DMS79 (cell line): Measurements from ENCODE around the gene CLN5.
"Not testable (repeated sequence)": the region's sequence is repeated elsewhere in the genome, so short reads cannot be mapped to it uniquely, and the experiment has no call there.

Experiments
- DNase-seq: peaks from one replicate; lab custom pipeline; 2025; lab: John Stamatoyannopoulos, UW

CLN5 gene

DNA sequence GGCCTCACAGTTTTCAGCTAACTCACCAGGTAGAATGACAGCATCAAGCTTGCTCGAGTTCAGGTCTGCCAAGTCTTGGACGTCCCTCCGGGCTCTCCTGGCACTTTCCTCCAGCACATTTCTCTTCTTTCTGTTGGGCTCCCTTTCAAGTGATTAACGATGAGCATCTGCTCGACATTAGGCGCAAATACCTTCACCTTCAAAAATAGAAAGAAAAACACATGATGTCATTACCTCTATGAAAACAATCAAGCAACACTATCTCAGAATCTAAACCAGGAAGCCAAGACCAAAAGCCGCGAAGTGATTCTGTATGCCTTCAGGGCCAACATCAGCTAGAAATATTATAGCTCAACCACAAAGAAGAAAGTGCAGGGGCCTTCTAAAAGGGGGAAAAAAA, 15.4 kb upstream of the CLN5 start:
- DNase-seq, result no peak

GRCh38 chr13:76976929-76977328, 15.0 kb upstream of the CLN5 start:
- no peak for DNase-seq

DNA sequence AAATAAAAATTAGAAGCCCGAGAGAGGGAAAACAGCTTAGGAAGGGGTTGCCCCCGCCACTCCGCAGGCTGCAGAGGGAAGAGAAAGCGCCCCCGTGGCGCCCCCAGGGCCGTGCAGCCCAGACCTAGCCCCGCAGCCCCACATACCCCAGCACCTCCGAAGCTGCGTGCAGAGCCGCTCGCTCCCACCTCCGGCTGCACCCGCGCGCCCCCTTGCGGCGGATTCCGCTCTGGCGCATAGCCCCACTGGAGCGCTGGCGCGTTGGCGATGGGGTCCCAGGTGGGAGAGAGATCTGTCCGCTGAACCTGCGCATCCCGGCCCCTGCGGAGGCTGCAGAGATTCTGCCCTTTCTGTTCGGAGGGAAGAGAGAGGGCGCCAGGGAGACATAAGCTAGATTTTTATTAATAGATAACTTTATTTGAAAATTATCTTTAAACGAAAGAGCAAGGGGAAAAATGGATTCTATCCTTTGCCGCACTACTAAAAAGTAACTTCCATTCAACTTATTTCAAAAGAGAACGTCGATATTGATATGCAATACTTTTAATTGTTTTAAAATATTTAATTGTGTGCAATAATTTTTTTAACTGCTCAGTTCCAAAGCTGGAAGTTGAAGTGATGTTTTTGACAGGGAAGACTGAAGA, 11.7 kb upstream of the CLN5 start:
- no peak for DNase-seq

- no peak for DNase-seq
These were observed 9.8 kb upstream of the CLN5 start for GRCh38 chr13:76982061-76982460.

DNA sequence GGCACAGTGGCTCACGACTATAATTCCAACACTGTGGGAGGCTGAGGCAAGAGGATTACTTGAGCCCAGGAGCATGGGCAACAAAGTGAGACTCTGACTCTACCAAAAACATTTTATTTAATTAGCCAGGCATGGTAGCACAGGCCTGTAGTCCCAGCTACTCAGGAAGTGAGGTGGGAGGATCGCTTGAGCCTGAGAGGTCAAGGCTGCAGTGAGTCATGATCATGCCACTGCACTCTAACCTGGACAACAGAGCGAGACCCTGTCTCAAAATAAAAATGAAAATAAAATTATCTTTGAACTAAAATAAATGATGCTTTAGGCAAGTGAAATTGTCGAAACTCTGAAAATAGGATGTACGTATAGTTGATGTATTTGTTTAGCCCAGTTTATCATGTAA, 8.2 kb upstream of the CLN5 start:
- DNase-seq, result no peak

GRCh38 chr13:76991432-76991795, 467 bp upstream of the CLN5 start:
- DNase-seq, result no peak

- no peak for DNase-seq
These were observed 694 bp downstream of the CLN5 start for GRCh38 chr13:76992548-76993001.

DNA sequence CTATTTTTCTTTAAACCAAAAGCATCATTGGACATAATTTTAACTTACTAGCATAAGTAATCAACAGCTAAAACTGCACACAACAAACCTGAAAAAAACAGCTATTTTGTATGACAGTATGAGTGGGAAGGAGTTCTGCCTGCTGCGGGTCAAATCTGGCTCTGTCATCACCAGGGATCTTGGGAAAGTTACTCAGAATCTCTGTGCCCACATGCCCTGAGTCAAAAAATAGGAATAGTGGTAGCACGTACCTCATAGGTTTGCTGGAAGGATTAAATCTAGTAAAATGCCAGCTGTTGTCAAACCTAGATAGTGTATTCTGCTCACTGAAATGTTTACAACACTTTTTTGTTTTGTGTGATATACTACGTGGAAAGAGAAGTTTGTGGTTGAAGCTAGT, 1.1 kb downstream of the CLN5 start:
- no peak for DNase-seq

- no peak for DNase-seq
These were observed 1.6 kb downstream of the CLN5 start for GRCh38 chr13:76993473-76993872.

GRCh38 chr13:76994281-76994680, 2.4 kb downstream of the CLN5 start:
- no peak for DNase-seq

DNA sequence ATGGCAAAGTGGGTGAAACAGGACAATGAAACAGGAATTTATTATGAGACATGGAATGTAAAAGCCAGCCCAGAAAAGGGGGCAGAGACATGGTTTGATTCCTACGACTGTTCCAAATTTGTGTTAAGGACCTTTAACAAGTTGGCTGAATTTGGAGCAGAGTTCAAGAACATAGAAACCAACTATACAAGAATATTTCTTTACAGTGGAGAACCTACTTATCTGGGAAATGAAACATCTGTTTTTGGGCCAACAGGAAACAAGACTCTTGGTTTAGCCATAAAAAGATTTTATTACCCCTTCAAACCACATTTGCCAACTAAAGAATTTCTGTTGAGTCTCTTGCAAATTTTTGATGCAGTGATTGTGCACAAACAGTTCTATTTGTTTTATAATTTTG, 8.6 kb downstream of the CLN5 start:
- DNase-seq, result no peak

- DNase-seq, result no peak
These were observed 9.7 kb downstream of the CLN5 start for GRCh38 chr13:77001540-77001939.

DNA sequence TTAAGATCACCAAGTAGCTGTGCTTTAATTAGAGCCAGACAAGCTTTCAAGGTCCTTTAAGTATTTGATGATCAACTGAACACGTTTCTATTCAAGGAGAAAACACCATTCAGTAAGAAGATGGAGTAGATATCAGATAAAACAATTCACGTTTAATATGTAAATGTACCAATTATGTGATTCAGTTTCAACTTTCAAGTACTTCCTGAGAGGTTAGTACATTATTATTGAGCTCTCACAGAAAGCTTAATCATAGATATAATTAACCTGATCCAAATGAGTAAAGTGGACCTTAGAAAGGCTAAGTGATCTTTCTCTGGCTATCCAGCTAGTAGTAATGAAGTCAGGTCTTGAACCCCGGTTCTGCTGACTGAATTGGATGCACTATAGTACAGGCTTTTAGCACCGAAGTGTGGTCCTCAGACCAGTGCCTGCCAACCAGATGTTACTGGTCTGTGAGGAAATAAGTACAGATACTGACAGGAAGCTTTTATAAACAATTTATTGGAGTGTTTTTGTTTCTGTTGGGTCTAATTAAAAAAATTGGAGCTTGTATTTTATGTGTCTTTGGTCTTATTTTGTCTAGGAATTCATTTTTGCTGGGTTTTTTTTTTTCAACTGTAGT, 10.2 kb downstream of the CLN5 start:
- DNase-seq, result no peak

DNA sequence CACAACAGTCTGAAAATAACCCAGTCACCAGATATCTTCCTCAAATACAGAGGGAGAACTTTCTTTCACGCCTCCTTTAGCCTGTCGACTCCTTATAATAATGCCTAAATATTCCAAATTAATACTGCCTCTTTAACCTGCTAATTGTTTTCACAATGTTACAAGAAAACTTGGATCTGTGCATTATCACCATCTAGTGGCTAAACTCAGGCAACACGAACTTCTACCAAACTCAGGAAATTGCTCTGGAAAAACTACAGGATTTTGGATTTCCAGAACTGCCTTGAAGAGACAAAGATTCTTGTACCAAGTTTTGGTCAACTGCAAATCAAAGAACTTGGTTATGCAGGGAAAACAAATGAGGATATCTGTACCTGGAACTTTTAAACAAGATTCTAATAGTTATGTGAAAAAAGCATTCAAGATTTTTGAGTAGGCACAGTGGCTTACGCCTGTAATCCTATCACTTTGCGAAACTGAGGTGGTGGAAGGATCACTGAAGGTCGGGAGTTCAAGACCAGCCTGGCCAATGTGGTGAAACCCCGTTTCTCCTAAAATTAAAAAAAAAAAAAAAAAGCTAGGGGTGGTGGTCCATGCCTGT, 10.8 kb downstream of the CLN5 start:
- no peak for DNase-seq

DNA sequence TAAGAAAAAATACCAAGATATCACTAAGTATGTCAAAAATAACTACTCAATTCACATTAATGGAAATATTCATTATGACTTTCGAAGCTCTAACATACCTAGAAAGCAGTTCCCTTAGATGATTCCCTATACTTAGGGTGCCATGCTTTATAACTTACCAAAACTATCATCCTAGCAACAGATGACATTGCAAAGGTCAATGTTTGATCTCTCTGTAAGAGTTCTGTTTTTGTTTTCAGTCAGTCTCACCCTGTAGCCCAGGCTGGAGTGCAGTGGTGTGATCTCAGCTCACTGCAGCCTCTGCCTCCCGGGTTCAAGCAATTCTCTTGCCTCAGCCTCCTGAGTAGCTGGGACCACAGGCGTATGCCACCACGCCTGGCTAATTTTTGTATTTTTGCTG, 16.5 kb downstream of the CLN5 start:
- not testable (repeated sequence) for DNase-seq

- DNase-seq, result no peak
These were observed 17.1 kb downstream of the CLN5 start for GRCh38 chr13:77009011-77009410.

DNA sequence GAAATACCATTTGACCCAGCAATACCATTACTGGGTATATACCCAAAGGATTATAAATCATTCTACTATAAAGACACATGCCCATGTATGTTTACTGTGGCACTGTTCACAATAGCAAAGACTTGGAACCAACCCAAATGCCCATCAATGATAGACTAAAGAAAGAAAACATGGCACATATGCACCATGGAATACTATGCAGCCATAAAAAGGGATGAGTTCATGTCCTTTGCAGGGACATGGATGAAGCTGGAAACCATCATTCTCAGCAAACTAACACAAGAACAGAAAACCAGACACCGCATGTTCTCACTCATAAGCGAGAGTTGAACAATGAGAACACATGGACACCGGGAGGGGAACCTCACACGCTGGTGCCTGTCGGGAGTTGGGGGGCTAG, 17.8 kb downstream of the CLN5 start:
- DNase-seq, result not testable (repeated sequence)

- no peak for DNase-seq
These were observed 22.1 kb downstream of the CLN5 start for GRCh38 chr13:77013853-77014542.

DNA sequence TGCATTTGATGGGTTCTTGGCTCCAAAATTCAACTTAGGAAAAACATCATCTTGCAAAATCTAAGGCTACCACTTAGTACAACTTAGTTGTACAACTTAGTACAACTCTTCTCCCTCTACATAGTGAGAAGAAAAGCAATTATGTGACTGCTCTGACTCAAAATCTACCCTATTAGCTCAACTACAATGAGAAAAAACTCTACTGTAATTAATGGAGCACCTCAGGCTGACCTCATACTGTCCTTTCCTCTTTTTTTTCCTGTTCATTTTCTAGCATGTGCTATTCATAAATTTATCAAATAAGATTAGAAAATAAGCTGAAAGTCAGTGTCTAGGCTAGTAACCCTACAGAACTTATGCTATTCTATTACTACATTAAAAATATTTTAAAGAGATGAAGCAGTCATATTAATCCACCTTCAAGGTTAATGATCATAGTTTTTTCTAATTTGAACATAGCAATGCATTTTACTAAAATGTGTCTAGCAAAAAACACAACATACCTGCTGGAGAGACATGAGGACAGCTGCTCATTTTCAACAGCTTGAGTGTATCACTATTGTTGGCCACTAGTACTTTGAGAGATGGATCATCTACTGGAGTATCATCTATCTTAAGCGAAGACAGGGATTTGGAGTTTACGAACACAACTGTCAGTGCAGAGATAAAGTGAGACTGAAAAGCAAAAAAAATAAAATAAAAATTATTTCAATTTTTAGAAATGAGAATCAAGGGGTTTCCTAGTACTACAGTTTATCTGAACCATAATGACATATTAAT, 23.2 kb downstream of the CLN5 start:
- no peak for DNase-seq

- no peak for DNase-seq
These were observed 24.5 kb downstream of the CLN5 start for GRCh38 chr13:77016251-77016812.

DNA sequence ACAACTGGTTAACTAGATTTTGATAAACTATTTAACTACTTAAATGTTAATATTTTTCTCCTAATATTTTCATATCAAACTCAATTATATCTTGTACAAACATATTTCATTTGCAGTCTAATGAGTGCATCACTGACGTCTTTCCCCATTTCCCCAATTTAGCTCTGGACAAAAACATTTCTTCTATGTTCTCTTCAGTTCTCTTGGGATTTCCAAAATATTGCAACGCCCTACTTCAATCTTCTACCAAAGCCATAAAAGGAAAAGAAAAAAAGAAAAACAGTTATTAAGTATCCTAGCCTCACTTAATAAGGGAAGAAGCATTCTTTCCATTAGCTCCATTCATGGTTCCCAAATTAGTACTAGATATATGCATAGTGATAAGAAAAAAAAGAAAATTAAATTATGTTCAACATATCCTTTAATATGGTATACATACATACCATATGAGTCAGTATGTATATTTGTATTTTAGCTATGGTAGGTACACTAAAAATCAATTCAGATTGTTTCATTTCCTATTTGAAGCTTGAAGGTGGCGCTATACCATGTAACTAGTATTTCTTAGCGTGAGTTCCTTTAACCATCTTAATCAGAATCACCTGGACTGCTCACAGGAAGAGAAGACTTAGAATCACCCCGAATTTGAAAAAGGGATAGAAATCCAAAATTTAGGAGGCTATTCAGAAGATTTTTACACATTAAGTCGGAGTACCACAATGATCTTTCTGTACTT, 25.2 kb downstream of the CLN5 start:
- no peak for DNase-seq
